Measurements from ENCODE around the gene SLC27A4. TPM values are rescaled to one million over a fixed set of nuclear protein-coding genes. Genes with fewer than 3 reads are reported as not detected.

SLC27A4 gene
- 19.7 and 34.8 TPM in 2 replicates for total RNA-seq

- Histone ChIP-seq H3K27me3 (ENCODE audit: control insufficient read depth, insufficient read depth, low read length) (no peaks in the 10 kb centered on the region), H3K4me3 (ENCODE audit: low read depth, low read length) (peak within 1 kb of the TSS; percentile 77), H3K36me3 (ENCODE audit: control insufficient read depth, insufficient read depth, low read length) (peaks cover 23% of the 10 kb centered on the region)
- no peak for TF ChIP-seq CTCF (IDR thresholded peaks at IDR 0.05; ENCODE audit: insufficient read depth, low read length, severe bottlenecking)
- FAIRE-seq = no peak
- peak; percentile 89 for DNase-seq (ENCODE audit: low read depth)
Observed at GRCh38 chr9:128339761-128340690, at the start of gene SLC27A4. Gene SLC27A4, plus strand, starts transcription at chr9:128340527. Its CDS starts 2,606 bp downstream, at chr9:128343133.

GRCh38 chr9:128292009-128292408 lies 48.3 kb upstream of the SLC27A4 start:
- FAIRE-seq = no peak
- Histone ChIP-seq H3K36me3 (ENCODE audit: control insufficient read depth, insufficient read depth, low read length) (no peaks in the 10 kb centered on the region), H3K27me3 (ENCODE audit: control insufficient read depth, insufficient read depth, low read length) (no peaks in the 10 kb centered on the region), H3K4me3 (ENCODE audit: low read depth, low read length) (no peak overlapping the region)
- no peak for TF ChIP-seq CTCF (IDR thresholded peaks at IDR 0.05; ENCODE audit: insufficient read depth, low read length, severe bottlenecking)
- DNase-seq (ENCODE audit: low read depth) = no peak

- H3K36me3 ChIP-seq (ENCODE audit: control insufficient read depth, insufficient read depth, low read length) = no peaks in the 10 kb centered on the region
- H3K27me3 ChIP-seq (ENCODE audit: control insufficient read depth, insufficient read depth, low read length) = no peaks in the 10 kb centered on the region
- H3K4me3 ChIP-seq (ENCODE audit: low read depth, low read length) = no peak overlapping the region
- TF ChIP-seq CTCF (IDR thresholded peaks at IDR 0.05; ENCODE audit: insufficient read depth, low read length, severe bottlenecking) = no peak
- DNase-seq (ENCODE audit: low read depth) (no peak), FAIRE-seq (no peak)
Observed at GRCh38 chr9:128293091-128293490, 47.2 kb upstream of the SLC27A4 start.

- no peaks in the 10 kb centered on the region for H3K36me3 ChIP-seq (ENCODE audit: control insufficient read depth, insufficient read depth, low read length)
- DNase-seq (ENCODE audit: low read depth) (no peak), FAIRE-seq (no peak)
- no peak for TF ChIP-seq CTCF (IDR thresholded peaks at IDR 0.05; ENCODE audit: insufficient read depth, low read length, severe bottlenecking)
- H3K27me3 ChIP-seq (ENCODE audit: control insufficient read depth, insufficient read depth, low read length) = no peaks in the 10 kb centered on the region
- H3K4me3 ChIP-seq (ENCODE audit: low read depth, low read length) = no peak overlapping the region
Observed at GRCh38 chr9:128294142-128294541, 46.2 kb upstream of the SLC27A4 start.

GRCh38 chr9:128296340-128297220 lies 43.7 kb upstream of the SLC27A4 start:
- FAIRE-seq = no peak
- H3K36me3 ChIP-seq (ENCODE audit: control insufficient read depth, insufficient read depth, low read length) = no peaks in the 10 kb centered on the region
- no peak for TF ChIP-seq CTCF (IDR thresholded peaks at IDR 0.05; ENCODE audit: insufficient read depth, low read length, severe bottlenecking)
- H3K4me3 ChIP-seq (ENCODE audit: low read depth, low read length) = no peak overlapping the region
- no peak for DNase-seq (ENCODE audit: low read depth)
- no peaks in the 10 kb centered on the region for H3K27me3 ChIP-seq (ENCODE audit: control insufficient read depth, insufficient read depth, low read length)
